HG03095 (cell line): Measurements from ENCODE around the gene GBP1.
"Not testable (repeated sequence)": the region's sequence is repeated elsewhere in the genome, so short reads cannot be mapped to it uniquely, and the experiment has no call there.

ENCODE experiments used
- ATAC-seq: cut with Tn5 transposase; IDR thresholded peaks from one replicate; pipeline ENCODE4 v1.9.1; 2021; ENCODE audit warnings: moderate library complexity; ENCODE audit not compliant: unreplicated experiment

Gene GBP1, protein sequence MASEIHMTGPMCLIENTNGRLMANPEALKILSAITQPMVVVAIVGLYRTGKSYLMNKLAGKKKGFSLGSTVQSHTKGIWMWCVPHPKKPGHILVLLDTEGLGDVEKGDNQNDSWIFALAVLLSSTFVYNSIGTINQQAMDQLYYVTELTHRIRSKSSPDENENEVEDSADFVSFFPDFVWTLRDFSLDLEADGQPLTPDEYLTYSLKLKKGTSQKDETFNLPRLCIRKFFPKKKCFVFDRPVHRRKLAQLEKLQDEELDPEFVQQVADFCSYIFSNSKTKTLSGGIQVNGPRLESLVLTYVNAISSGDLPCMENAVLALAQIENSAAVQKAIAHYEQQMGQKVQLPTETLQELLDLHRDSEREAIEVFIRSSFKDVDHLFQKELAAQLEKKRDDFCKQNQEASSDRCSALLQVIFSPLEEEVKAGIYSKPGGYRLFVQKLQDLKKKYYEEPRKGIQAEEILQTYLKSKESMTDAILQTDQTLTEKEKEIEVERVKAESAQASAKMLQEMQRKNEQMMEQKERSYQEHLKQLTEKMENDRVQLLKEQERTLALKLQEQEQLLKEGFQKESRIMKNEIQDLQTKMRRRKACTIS

DNA sequence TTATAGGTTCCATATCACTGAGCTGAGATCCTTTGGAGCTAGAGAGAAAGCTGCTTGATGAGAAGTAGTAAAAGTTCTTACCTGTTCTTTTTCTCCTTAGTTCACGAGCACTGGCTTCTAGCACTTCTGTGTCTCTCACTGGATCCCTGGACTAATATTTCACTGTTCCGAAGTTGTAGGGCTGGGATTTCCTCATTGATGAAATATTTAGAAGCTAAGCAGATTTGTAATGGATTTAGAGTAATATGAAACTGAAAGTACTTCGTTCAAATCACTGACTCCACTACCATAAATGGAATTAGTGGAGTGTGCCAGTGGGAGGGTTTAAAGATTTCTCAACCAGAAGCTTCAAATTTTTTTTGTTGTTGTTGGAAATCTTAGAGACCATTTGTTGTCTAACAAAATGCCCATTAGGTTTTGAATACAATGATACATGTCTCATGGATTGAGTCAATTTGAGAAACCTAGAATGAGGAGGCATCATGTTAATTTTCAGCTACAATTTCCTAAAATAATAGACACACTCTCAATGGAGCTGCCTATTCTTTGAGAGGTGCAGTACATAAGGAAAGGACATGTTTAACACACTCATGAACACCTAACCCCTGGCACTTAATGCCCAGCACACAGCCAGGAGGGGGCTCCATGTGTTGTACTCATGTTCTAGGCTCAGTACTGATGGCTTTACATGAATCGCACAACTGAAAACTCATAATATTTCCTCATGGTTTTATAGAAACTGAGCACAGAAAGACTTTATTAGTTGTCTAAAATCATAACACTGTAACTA lies at the start of gene GBP1:
Gene GBP1, minus strand, starts transcription at position 130 of the 790 bp plus-strand sequence. CDS start 1,974 bp downstream, outside the sequence.
- ATAC-seq, result peak; percentile 59

DNA sequence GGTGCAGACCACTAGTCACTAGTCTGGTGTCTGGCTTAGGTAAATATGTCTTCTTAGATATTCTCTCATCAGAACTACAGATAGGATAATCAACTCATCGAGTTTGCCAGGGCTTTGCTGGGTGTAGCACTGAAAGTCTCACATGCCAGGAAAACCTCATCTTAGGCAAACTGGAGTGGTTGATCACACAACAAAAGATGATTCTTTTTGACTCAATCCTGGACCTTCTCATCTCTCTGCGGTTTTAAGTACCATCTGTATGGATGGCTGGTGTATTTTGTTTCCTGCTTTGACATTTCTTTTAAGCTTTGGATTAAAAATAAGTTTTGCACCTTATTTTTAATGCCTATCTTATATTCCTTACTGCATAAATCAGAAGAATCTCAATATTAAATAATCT lies 49.7 kb upstream of the GBP1 start:
- ATAC-seq, result no peak

DNA sequence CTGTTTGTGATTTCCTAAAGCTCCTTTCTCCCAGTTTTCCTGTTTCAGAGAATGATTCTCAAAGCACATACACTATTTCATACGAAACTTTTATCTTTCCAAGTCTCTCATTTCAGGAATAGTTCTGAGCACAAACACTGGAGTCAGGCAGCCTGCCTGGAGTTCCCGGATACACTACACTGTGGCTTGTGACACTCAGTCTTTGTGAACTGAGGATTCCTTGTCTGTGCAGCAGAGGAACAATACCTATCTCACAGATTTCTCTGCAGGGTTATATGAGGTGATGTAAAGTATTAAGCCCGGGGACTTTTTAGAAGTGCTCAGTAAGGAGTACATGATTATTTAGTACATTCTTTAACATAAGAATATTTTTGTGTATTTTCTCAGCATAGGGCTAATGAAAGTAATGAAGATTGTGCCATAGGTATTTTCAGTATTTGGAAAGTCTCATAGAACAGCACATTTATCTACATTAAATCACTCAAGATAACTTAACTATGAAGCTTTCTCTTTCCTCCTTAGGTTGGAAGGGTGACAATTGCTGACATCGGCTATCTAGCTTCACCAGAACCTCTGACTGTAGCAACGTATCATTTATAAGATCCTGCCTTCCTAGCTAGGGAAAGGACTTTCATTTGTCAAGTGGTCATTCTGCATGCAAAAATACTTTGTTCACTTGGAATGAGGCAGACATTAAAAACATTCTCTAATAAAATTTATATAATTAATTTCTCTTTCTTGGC lies 48.0 kb upstream of the GBP1 start:
- ATAC-seq, result no peak

DNA sequence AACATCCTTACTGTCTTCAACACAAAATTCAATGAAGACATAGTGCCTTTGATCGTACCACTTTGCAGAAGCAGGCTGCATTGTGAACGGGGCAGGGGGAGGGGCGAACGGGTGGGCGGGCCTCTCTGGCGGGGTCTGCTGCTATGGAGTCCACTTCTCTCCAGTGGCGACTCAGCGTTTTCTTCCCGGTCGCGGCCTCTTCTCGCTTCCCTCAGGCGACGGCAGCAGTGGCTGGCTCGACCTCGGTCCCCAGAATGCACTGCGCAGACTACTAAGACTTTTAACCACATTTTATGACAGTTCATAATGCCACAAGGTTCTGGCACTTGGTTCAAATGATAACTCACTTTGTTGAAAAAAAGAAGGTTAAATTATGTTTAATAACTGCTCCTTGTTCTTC lies 39.7 kb upstream of the GBP1 start:
- ATAC-seq, result no peak

DNA sequence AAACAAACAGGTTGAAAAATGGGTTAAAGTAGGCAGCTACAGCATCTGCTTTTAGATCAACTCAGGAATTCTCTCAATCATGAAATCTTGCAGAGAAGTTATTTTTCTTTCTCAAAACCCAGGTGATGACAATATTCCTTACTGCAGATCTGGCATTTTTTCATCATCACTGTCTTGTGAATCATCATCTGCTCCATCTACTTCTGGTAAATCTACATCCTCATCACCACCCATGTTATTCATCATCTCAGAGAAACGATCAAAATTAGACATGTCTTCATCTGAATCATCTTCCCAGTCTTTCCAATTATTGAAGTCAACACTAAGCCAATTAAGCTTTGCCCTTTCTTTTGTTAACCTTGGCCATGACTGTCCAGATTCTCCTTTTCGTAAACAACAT lies 39.1 kb upstream of the GBP1 start:
- ATAC-seq, result no peak

DNA sequence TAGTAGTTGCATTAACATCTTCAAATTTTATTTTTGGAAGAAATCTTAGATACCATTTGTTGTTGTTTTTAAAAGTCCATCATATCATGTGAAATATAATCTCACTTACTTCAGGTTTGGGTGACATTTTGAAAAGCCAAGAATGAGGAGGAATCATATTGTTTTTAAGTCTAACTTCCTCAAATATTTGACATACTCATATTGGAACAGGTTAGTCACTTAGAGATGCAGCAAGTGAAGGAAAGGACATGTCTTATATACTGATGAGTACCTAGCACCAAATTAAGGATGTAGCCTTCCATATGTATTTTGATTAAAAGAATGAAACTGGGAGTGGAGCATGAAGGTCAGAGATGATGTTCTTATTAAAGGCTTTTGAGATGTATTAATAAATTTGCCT lies 37.0 kb upstream of the GBP1 start:
- ATAC-seq, result no peak

- ATAC-seq, result no peak
These were observed 35.4 kb upstream of the GBP1 start for GRCh38 chr1:89100412-89100811.

GRCh38 chr1:89098857-89099256 lies 33.8 kb upstream of the GBP1 start:
- no peak for ATAC-seq

DNA sequence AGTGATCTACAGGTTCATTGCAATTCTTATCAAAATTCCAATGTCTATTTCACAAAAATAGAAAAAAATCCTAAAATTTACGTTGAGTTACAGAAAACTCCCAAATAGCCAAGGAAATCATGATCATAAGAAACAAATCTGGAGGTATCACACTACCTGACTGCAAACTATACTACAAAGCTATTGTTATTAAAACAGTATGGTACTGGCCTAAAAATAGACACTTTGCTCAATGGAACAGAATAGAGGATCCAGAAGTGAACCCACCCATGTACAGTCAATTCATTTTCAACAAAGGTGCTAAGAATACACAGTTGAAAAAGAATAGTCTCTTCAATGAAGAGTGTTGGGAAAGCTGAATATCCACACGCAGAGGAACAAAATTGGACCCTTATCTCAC lies 30.7 kb upstream of the GBP1 start:
- no peak for ATAC-seq

DNA sequence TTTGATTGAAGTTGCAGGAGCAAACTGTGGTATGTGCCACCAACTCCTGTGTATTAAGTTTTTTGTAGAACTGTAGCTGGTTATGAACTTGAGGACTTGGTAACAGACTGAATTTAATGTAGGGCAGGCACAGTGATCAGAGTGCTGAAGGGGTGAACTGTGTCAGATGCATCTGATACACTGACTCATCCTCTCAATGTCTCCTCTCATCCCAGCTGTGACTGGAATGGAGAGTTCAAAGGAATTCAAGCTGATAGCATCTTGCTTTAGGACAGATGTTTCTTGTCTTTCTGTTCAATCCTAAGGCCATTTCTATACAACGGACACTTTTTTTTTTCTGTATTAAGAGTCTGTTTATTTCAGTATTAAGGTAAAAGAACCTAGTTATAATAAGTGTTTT lies 25.0 kb upstream of the GBP1 start:
- ATAC-seq, result no peak

DNA sequence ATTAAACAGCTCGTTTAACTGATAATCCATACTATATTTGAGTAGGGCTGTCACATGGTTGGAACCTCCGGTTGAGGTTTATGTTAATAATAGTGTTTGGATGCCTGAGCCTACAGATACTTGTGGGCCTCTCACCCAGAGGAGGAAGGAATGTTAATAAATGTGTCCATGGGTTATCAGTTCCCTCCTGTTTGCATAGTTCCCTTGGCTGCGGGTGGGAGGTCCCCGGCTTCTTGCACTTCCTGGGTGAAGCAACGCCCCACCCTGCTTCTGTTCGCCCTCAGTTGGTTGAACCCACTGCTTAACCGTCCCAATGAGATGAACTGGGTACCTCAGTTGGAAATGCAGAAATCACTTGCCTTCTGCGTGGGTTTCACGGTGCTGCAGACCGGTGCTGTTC lies 23.6 kb upstream of the GBP1 start:
- no peak for ATAC-seq

- no peak for ATAC-seq
These were observed 22.2 kb upstream of the GBP1 start for GRCh38 chr1:89087241-89087640.

GRCh38 chr1:89085781-89086180 lies 20.8 kb upstream of the GBP1 start:
- no peak for ATAC-seq

- ATAC-seq, result peak; percentile 69
These were observed 16.0 kb upstream of the GBP1 start for GRCh38 chr1:89081005-89081404.

DNA sequence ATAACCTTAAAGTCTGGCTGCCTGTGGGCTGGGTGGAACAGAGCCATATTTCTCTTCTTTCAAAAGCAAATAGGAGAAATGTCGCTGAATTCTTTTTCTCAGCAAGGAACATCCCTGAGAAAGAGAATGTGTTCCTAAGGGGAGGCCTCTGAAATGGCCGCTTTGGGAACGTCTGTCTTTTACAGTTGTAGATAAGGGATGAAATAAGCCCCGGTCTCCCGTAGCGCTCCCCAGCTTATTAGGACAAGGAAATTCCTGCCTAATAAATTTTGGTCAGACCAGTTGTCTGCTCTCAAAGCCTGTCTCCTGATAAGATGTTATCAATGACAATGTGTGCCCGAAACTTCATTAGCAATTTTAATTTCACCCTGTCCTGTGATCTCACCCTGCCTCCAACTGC lies 15.1 kb upstream of the GBP1 start:
- ATAC-seq, result not testable (repeated sequence)

- ATAC-seq, result not testable (repeated sequence)
These were observed 7.6 kb upstream of the GBP1 start for GRCh38 chr1:89072466-89073065.

DNA sequence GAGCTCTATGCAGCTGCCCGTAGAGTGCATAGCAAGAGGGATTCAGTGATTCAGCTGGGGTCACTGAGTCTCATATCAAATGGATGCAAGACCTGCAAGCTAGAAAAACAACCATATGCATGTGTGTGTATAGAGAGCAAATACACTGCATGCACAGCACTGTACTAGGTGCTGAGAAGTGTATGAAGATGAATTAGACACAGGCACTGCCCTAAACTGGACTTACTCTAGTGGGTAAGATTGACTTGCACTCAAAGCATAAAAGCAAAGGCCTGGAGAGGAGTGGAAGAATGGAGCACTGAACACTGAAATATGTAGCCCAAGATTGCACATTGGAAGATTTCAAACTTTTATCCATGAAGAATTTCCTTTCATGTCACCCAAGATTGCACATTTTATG lies 5.5 kb upstream of the GBP1 start:
- ATAC-seq, result no peak

GRCh38 chr1:89069951-89070350 lies 4.9 kb upstream of the GBP1 start:
- ATAC-seq, result no peak

- ATAC-seq, result no peak
These were observed 3.3 kb upstream of the GBP1 start for GRCh38 chr1:89068291-89068690.

- peak; percentile 44 for ATAC-seq
These were observed 376 bp downstream of the GBP1 start for GRCh38 chr1:89064632-89065031.

DNA sequence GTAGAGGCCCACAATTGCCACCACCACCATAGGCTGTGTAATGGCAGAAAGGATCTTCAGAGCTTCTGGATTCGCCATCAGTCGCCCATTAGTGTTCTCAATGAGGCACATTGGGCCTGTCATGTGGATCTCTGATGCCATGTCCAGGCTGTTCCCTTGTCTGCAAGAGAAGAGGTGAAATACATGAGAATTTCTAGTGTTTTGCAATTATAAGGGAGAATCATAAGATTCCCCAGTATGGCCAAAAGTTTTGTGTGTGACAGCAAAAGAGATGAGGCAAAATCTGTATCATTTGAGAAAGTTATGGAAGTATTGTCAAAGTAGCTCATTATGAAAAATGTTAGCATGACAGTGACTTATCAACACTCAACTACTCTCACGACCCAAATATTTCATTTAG lies 1.9 kb downstream of the GBP1 start:
- ATAC-seq, result no peak
